GM23248 (cell line): Measurements from ENCODE around the gene SLC46A2. TPM values are rescaled to one million over a fixed set of nuclear protein-coding genes. Genes with fewer than 3 reads are reported as not detected.

Experiments used
- DNase-seq: peaks from one replicate; pipeline ENCODE4 v3.0.0-alpha.2; 2015
- H2AFZ ChIP-seq: fragments of 200-600 bp; sonication (generic); 2 replicates; pipeline ENCODE4 v1.6.1; 2016; ENCODE audit warnings: antibody characterized with exemption
- H3F3A ChIP-seq: fragments of 200-600 bp; sonication (generic); 2 replicates; pipeline ENCODE4 v1.6.1; 2016; ENCODE audit warnings: mild to moderate bottlenecking, antibody characterized with exemption, mixed run types; ENCODE audit not compliant: insufficient read depth
- H3K27ac ChIP-seq: fragments of 200-600 bp; sonication (generic); 2 replicates; pipeline ENCODE4 v1.5.1; 2016; ENCODE audit warnings: mild to moderate bottlenecking
- H3K27me3 ChIP-seq: fragments of 200-600 bp; sonication (generic); replicated peaks from 2 replicates; pipeline ENCODE4 v1.6.1; 2016; ENCODE audit warnings: mild to moderate bottlenecking; ENCODE audit not compliant: insufficient read depth
- H3K36me3 ChIP-seq: fragments of 200-600 bp; sonication (generic); 2 replicates; pipeline ENCODE4 v1.6.1; 2016; ENCODE audit warnings: low read depth, mild to moderate bottlenecking
- H3K4me1 ChIP-seq: fragments of 200-600 bp; sonication (generic); 2 replicates; pipeline ENCODE4 v1.6.1; 2016; ENCODE audit warnings: mild to moderate bottlenecking; ENCODE audit not compliant: insufficient read depth
- H3K4me2 ChIP-seq: fragments of 200-600 bp; sonication (generic); one replicate; pipeline ENCODE4 v1.6.1; 2016; ENCODE audit warnings: mild to moderate bottlenecking; ENCODE audit not compliant: unreplicated experiment
- H3K4me3 ChIP-seq: fragments of 200-600 bp; sonication (generic); 2 replicates; pipeline ENCODE4 v1.5.1; 2016; ENCODE audit warnings: mild to moderate bottlenecking
- H3K79me2 ChIP-seq: fragments of 200-600 bp; sonication (generic); 2 replicates; pipeline ENCODE4 v1.6.1; 2016; ENCODE audit warnings: mild to moderate bottlenecking; ENCODE audit not compliant: insufficient read depth
- H3K9ac ChIP-seq: fragments of 200-600 bp; sonication (generic); 2 replicates; pipeline ENCODE4 v1.6.1; 2016; ENCODE audit warnings: mild to moderate bottlenecking
- H3K9me2 ChIP-seq: fragments of 200-600 bp; sonication (generic); 2 replicates; pipeline ENCODE4 v1.6.1; 2016; ENCODE audit warnings: mixed run types, mild to moderate bottlenecking, moderate library complexity; ENCODE audit not compliant: insufficient read depth
- H3K9me3 ChIP-seq: fragments of 200-600 bp; sonication (generic); one replicate; pipeline ENCODE4 v1.6.1; 2017; ENCODE audit warnings: low read depth
- H4K20me1 ChIP-seq: fragments of 200-600 bp; sonication (generic); 2 replicates; pipeline ENCODE4 v1.6.0; 2016; ENCODE audit not compliant: insufficient read depth
- EZH2 ChIP-seq: fragments of 200-600 bp; sonication (generic); IDR thresholded peaks from 2 replicates; pipeline ENCODE4 v1.6.1; 2018; ENCODE audit warnings: antibody characterized with exemption, mild to moderate bottlenecking; ENCODE audit not compliant: insufficient read depth, poor library complexity, severe bottlenecking
- EZH2phosphoT487 ChIP-seq: fragments of 200-600 bp; sonication (generic); IDR thresholded peaks from 2 replicates; pipeline ENCODE4 v1.6.1; 2018; ENCODE audit warnings: antibody characterized with exemption, moderate library complexity, mild to moderate bottlenecking, low read depth; ENCODE audit not compliant: insufficient read depth
- WGBS, 2 experiments: methylation state at CpG; one replicate each; pipeline ENCODE4 v1.1.6; 2015 to 2017; ENCODE audit warnings: low lambda C conversion rate in 2 of 2, low coverage in 1 of 2; ENCODE audit errors: missing lambda C conversion rate in 2 of 2; 5-methylcytosine and 5-hydroxymethylcytosine counted together
- in situ Hi-C: fragments of 300-500 bp; cut with MboI; formaldehyde crosslinking; loops from 2 replicates; pipeline ENCODE4 v1.15.0; 2020
- polyA plus RNA-seq: library from polyadenylated mRNA; unstranded; fragments of >200 nt; fragmentation: Nextera tagmentation; extraction: Ambion mirVana; gene quantifications from 2 replicates; pipeline ENCODE4 v1.2.1, GENCODE V29; 2016
- total RNA-seq: library from RNA; depleted of rRNA; stranded (reverse); fragments of >200 nt; shearing (Covaris generic); gene quantifications from 2 replicates; pipeline ENCODE4 v1.2.3, GENCODE V29; 2014

Gene SLC46A2
- total and polyA plus RNA-seq, 2 experiments from 2014 or later = not detected

DNA sequence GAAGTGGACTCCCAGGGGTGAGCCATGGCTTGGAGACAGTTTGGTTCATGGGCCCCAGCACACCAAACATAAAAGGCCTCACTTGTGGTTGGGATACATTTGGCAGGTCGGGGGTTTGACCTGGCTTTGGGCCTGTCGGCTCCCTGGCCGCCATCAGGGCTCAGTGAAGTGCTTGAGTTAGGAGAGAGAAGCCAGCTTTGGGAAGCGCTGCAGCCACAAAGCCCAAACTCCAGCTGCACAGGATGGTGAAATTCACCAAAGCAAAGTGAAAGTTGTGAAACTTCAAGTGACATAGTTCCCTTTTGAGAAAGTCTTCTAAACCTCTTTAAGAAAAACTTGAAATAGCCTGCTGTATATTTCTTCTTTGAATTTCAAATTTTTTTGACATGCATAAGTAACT, 27.5 kb downstream of the SLC46A2 start:
- Histone ChIP-seq H3K9ac (no peak overlapping the region), H3K9me2 (no peaks in the 10 kb centered on the region), H4K20me1 (no peaks in the 10 kb centered on the region), H3K4me1 (peaks cover 44% of the 10 kb centered on the region), H3K79me2 (peaks cover 32% of the 10 kb centered on the region), H3K27ac (peak overlapping the region; percentile 13; the same call in 1 of the 2 replicates), H2AFZ (no peak overlapping the region), H3K4me2 (no peak overlapping the region), H3K9me3 (no peaks in the 10 kb centered on the region), H3K4me3 (no peak overlapping the region), H3K36me3 (no peaks in the 10 kb centered on the region), H3K27me3 (no peaks in the 10 kb centered on the region), H3F3A (peaks cover 28% of the 10 kb centered on the region)
- in situ Hi-C loops = no loop called here
- DNase-seq = peak; percentile 58
- TF ChIP-seq EZH2 = no peak
- TF ChIP-seq EZH2phosphoT487 = no peak
- 36 to 39% methylated on average over 4 of the region's 4 CpGs for WGBS, 2 experiments

DNA sequence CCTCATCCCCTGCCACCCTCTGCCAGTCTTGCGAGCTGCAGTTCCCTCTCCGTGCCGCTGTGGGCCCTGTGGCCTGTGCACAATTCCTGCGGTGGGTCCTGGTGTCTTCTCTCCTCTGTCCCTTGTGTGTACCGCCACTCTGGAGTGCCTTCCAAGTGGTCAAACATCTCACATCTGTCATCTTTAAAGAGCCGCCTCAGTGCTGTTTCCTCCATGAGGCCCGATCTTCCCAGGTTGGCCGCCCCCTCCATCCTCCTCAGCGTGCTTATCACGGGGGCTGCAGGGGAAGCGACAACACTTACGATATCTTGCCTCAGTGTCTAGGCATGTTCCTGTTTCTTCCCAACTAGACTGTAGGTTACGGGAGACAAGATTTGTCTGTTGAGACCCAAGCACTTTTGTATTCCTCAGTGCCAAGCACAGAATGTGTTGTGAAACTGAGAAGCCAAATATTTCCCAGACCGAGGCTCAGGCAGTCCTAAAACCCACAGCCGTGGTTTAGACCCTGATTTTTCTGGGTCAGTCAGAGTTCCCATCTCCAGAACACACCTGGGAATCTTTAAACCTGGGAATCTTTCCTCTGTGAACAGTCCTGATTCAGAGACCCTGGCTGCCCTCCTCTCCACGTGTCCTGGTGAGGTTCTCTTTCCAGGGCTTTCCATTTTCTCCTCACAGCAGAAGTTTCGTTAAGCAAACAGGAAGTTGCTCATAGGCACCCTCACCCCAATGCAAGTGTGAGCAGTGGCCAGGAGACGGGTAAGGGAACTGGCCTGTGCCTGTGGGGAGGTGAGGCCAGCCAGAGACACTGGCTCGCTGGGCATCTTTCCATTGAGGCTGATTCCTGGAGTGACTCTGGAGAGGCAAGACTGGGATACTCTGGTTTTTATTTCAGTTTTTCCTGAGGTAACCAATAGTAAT, 28.8 kb downstream of the SLC46A2 start:
- H3K9me2 ChIP-seq = no peaks in the 10 kb centered on the region
- no peak overlapping the region; the same call in 1 of the 2 replicates for H3K9ac ChIP-seq
- no peaks in the 10 kb centered on the region for H4K20me1 ChIP-seq
- H3K4me3 ChIP-seq = no peak overlapping the region
- no peaks in the 10 kb centered on the region for H3K36me3 ChIP-seq
- H3K79me2 ChIP-seq = peaks cover 42% of the 10 kb centered on the region
- H3K27me3 ChIP-seq = no peaks in the 10 kb centered on the region
- H3K27ac ChIP-seq = peak overlapping the region; percentile 16; the same call in 1 of the 2 replicates
- no peaks in the 10 kb centered on the region for H3K9me3 ChIP-seq
- no peak overlapping the region for H2AFZ ChIP-seq
- peak; percentile 55 for DNase-seq
- no peak for TF ChIP-seq EZH2phosphoT487
- 87 to 88% methylated on average over 19 of the region's 19 CpGs for WGBS, 2 experiments
- H3K4me2 ChIP-seq = no peak overlapping the region
- in situ Hi-C loops = no loop called here
- H3F3A ChIP-seq = peaks cover 23% of the 10 kb centered on the region
- H3K4me1 ChIP-seq = peaks cover 38% of the 10 kb centered on the region

DNA sequence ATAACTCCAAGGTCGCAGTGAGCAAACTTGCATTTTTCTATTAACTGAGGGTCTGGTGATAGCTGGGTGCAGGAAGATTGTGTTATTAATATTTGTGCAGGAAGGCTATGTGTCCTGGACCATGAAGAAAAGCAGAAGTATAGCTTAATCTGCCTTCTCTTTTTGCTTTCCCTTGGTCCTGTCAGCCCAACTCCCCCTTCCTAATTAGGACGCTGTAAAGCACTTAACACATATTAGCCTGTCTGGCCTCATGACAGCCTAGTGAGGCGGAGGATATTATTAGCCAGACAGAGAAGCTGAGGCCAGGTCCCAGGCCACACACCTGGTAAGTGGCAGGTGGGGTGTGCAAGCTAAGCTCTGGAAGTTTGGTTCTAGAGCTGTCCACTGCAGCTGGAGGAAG, 29.5 kb downstream of the SLC46A2 start:
- in situ Hi-C loops = no loop called here
- no peak overlapping the region for H2AFZ ChIP-seq
- H3K36me3 ChIP-seq = no peaks in the 10 kb centered on the region
- no peaks in the 10 kb centered on the region for H3K9me2 ChIP-seq
- H3K27ac ChIP-seq = no peak overlapping the region
- peaks cover 42% of the 10 kb centered on the region for H3K79me2 ChIP-seq
- no peak overlapping the region for H3K4me2 ChIP-seq
- H4K20me1 ChIP-seq = no peaks in the 10 kb centered on the region
- WGBS, 2 experiments = 97 to 98% methylated on average over 3 of the region's 3 CpGs
- H3F3A ChIP-seq = peaks cover 23% of the 10 kb centered on the region
- TF ChIP-seq EZH2phosphoT487 (no peak), EZH2 (no peak)
- no peak overlapping the region for H3K4me3 ChIP-seq
- no peak overlapping the region for H3K9ac ChIP-seq
- no peaks in the 10 kb centered on the region for H3K27me3 ChIP-seq
- peaks cover 38% of the 10 kb centered on the region for H3K4me1 ChIP-seq
- no peak for DNase-seq
- H3K9me3 ChIP-seq = no peaks in the 10 kb centered on the region

DNA sequence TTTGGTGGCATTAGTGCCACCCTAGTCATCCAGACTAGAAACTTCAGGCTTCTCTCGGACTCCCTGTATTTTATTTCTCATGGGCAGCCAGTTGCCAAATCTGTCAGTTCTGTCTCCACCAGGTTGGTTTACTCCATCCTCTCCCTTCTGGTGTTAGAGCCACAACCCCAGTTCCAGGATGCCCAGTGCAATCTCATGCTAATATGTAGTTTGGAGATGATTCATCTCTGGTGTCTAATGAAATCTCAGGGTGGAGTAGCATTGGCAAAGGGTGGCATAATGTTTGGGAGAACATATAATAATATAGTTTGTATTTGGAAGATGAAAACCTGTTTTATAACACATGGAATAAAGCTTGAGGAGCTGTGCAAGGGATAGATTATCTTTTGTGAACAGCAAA, 30.2 kb downstream of the SLC46A2 start:
- no peaks in the 10 kb centered on the region for H3K9me3 ChIP-seq
- no peaks in the 10 kb centered on the region for H3K9me2 ChIP-seq
- TF ChIP-seq EZH2 (no peak), EZH2phosphoT487 (no peak)
- H3K4me3 ChIP-seq = no peak overlapping the region
- no peak overlapping the region for H3K4me2 ChIP-seq
- peaks cover 47% of the 10 kb centered on the region for H3K79me2 ChIP-seq
- H3K27me3 ChIP-seq = no peaks in the 10 kb centered on the region
- no peaks in the 10 kb centered on the region for H4K20me1 ChIP-seq
- 93 to 100% methylated on average over 1 of the region's 1 CpG for WGBS, 2 experiments
- no peaks in the 10 kb centered on the region for H3K36me3 ChIP-seq
- no peak overlapping the region for H3K27ac ChIP-seq
- no peak overlapping the region for H3K9ac ChIP-seq
- no peak overlapping the region for H2AFZ ChIP-seq
- H3K4me1 ChIP-seq = peaks cover 38% of the 10 kb centered on the region
- in situ Hi-C loops = no loop called here
- peaks cover 23% of the 10 kb centered on the region for H3F3A ChIP-seq
- peak; percentile 65 for DNase-seq
